HG02840 (cell line): ENCODE measurements around the gene SLC25A10.
"Not testable (repeated sequence)": the region's sequence is repeated elsewhere in the genome, so short reads cannot be mapped to it uniquely, and the experiment has no call there.

ENCODE experiments used
- ATAC-seq: cut with Tn5 transposase; IDR thresholded peaks from one replicate; pipeline ENCODE4 v1.9.1; 2021; ENCODE audit warnings: mild to moderate bottlenecking, moderate library complexity, moderate number of reproducible peaks; ENCODE audit not compliant: unreplicated experiment, low FRiP score

SLC25A10 gene

GRCh38 chr17:81711814-81712467, at the start of gene SLC25A10:
TSS of gene SLC25A10 (plus strand) at chr17:81712284. CDS start at chr17:81712427, 143 bp downstream.
- ATAC-seq, result peak; percentile 62

- ATAC-seq, result no peak
These were observed 48.0 kb upstream of the SLC25A10 start for GRCh38 chr17:81664051-81664470.

GRCh38 chr17:81665205-81666091, 46.6 kb upstream of the SLC25A10 start:
- ATAC-seq, result no peak

- no peak for ATAC-seq
These were observed 46.1 kb upstream of the SLC25A10 start for GRCh38 chr17:81666092-81666341.

- peak; percentile 78 for ATAC-seq
These were observed 45.5 kb upstream of the SLC25A10 start, which contains the start of the genes CCDC137 and OXLD1 for GRCh38 chr17:81666342-81667191. TSS of gene CCDC137 (plus strand) at chr17:81666737. CDS start at chr17:81666767, 30 bp downstream. TSS of gene OXLD1 (minus strand) at chr17:81666605. CDS start at chr17:81666577, 28 bp downstream.

- no peak for ATAC-seq
These were observed 44.3 kb upstream of the SLC25A10 start for GRCh38 chr17:81667754-81668153.

- no peak for ATAC-seq
These were observed 39.6 kb upstream of the SLC25A10 start for GRCh38 chr17:81672504-81672903.

GRCh38 chr17:81672954-81673353, 39.1 kb upstream of the SLC25A10 start:
- ATAC-seq, result no peak

GRCh38 chr17:81673561-81674258, 38.4 kb upstream of the SLC25A10 start:
- ATAC-seq, result no peak

- not testable (repeated sequence) for ATAC-seq
These were observed 36.4 kb upstream of the SLC25A10 start for GRCh38 chr17:81675515-81676221.

GRCh38 chr17:81676906-81677305, 35.2 kb upstream of the SLC25A10 start:
- no peak for ATAC-seq

GRCh38 chr17:81680150-81680549, 31.9 kb upstream of the SLC25A10 start:
- no peak for ATAC-seq

GRCh38 chr17:81681672-81682071, 30.4 kb upstream of the SLC25A10 start:
- ATAC-seq, result no peak

- no peak for ATAC-seq
These were observed 29.4 kb upstream of the SLC25A10 start for GRCh38 chr17:81682565-81683207.

- peak; percentile 2 for ATAC-seq
These were observed 28.9 kb upstream of the SLC25A10 start for GRCh38 chr17:81683208-81683583.

- ATAC-seq, result peak; percentile 90
These were observed 28.3 kb upstream of the SLC25A10 start, which contains the start of the genes ARL16 and HGS for GRCh38 chr17:81683584-81684441. TSS of gene ARL16 (minus strand) at chr17:81683797. CDS start at chr17:81683753, 44 bp downstream. TSS of gene HGS (plus strand) at chr17:81684011. CDS start at chr17:81684067, 56 bp downstream.

GRCh38 chr17:81684442-81684911, 27.6 kb upstream of the SLC25A10 start:
- no peak for ATAC-seq

- ATAC-seq, result no peak
These were observed 27.0 kb upstream of the SLC25A10 start for GRCh38 chr17:81685108-81685507.
